ENCODE data around the gene ATP6AP1.
"Not testable (repeated sequence)": the region's sequence is repeated elsewhere in the genome, so short reads cannot be mapped to it uniquely, and the experiment has no call there.

The ATP6AP1 gene

DNA sequence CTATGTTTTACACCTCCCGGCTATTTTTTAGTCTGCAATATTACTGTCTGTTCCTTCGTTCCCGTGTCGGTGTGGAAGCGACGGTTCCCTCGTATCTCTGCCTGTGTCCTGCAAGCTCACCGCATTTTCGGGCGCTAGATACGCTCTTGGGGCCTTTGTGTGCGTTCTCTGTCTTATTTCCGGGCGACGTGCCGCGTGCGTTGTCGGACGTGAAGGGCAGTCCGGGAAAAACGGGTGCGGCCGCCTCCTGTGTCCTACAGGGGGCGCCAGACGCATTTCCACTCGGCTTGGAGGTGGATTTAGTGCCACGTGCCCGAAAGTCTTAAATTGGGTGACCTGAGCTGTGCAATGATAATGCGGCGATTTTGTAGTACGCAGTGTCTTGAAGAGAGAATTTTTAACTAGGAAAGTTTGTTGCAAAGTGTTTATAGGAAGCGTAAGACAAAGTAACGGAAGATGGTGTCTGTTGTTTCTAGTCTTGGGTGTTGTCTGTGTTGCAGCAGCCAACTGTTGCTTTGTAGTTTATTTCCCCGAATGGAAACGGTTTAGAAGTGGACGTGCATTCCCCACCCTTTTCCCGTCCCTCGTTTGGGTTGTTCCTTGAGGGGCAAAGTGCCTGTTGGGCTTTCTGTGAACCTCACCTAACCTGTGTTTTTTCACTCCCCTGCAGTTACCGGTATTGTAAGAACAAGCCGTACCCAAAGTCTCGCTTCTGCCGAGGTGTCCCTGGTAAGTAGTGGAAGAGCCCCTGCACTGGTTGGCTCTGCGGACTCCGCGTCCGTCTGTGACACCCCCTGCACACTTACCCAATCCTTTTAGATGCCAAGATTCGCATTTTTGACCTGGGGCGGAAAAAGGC lies 29.6 kb upstream of the ATP6AP1 start:
- peaks cover 12% of the 10 kb centered on the region for H3K36me3 ChIP-seq (ENCODE audit: low read length)
- H3K9ac ChIP-seq (ENCODE audit: low read length) = peak overlapping the region; percentile 99
- no peaks in the 10 kb centered on the region for H3K27me3 ChIP-seq (ENCODE audit: low read length)
- no peak overlapping the region for H2AFZ ChIP-seq (ENCODE audit: low read depth, low read length, severe bottlenecking)
- TF ChIP-seq, protein P1, sequence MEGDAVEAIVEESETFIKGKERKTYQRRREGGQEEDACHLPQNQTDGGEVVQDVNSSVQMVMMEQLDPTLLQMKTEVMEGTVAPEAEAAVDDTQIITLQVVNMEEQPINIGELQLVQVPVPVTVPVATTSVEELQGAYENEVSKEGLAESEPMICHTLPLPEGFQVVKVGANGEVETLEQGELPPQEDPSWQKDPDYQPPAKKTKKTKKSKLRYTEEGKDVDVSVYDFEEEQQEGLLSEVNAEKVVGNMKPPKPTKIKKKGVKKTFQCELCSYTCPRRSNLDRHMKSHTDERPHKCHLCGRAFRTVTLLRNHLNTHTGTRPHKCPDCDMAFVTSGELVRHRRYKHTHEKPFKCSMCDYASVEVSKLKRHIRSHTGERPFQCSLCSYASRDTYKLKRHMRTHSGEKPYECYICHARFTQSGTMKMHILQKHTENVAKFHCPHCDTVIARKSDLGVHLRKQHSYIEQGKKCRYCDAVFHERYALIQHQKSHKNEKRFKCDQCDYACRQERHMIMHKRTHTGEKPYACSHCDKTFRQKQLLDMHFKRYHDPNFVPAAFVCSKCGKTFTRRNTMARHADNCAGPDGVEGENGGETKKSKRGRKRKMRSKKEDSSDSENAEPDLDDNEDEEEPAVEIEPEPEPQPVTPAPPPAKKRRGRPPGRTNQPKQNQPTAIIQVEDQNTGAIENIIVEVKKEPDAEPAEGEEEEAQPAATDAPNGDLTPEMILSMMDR (IDR thresholded peaks at IDR 0.05; ENCODE audit: insufficient read depth, low read length, poor library complexity, severe bottlenecking) = peak; percentile 79
- no peak for TF ChIP-seq EZH2phosphoT487 (conservative IDR thresholded peaks at IDR 0.05; ENCODE audit: low read length)
- peak overlapping the region; percentile 93 for H3K27ac ChIP-seq (ENCODE audit: low read depth, low read length)
- H3K4me2 ChIP-seq (ENCODE audit: low read depth, low read length, poor library complexity, severe bottlenecking) = peak overlapping the region; percentile 98
- peak overlapping the region; percentile 92 for H3K4me3 ChIP-seq (ENCODE audit: insufficient read depth, low read length, poor library complexity, severe bottlenecking)
- peaks cover 45% of the 10 kb centered on the region for H3F3A ChIP-seq (ENCODE audit: insufficient read depth)
- peaks cover 10% of the 10 kb centered on the region; the same call in 1 of the 2 replicates for H3K79me2 ChIP-seq (ENCODE audit: insufficient read depth, low read length)
- no peaks in the 10 kb centered on the region for H3K9me3 ChIP-seq (ENCODE audit: insufficient read depth, low read length)
- H4K20me1 ChIP-seq (ENCODE audit: low read depth, low read length) = no peaks in the 10 kb centered on the region; the same call in 1 of the 2 replicates
- no peaks in the 10 kb centered on the region for H3K9me2 ChIP-seq (replicated peaks; ENCODE audit: insufficient read depth, low read length)

DNA sequence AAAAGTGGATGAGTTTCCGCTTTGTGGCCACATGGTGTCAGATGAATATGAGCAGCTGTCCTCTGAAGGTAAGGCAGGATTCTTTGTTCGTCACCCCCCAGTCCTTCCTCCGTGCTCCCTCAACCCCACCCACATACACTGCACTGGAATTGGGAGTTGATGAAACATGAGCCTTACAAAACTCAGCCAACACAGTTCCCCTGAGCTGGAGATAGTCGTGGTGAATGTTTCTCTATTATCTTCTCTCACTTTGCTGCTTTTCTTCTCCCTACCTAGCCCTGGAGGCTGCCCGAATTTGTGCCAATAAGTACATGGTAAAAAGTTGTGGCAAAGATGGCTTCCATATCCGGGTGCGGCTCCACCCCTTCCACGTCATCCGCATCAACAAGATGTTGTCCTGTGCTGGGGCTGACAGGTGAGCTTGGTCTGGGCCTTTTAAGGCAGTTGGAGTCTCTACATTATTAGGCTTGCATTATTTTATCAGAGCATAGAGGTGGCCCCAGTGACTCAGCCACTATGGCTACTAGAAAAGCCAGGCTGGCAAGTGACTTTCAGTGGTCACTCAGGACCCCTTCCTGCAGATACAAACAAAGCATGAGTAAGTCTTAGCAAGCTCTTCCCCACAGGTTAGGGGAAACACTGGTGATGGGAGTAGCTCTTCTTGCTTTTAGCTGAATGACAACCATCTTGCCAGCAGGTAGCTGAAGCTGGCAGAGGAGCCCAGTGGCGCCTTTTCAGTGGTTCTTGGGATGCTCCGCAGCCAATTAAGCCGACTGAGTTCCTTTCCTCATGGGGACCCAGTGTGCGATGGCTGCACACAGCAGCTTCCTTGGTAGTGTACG lies 28.7 kb upstream of the ATP6AP1 start:
- peak overlapping the region; percentile 93 for H3K27ac ChIP-seq (ENCODE audit: low read depth, low read length)
- H3K9me2 ChIP-seq (replicated peaks; ENCODE audit: insufficient read depth, low read length) = no peaks in the 10 kb centered on the region
- H3K36me3 ChIP-seq (ENCODE audit: low read length) = peaks cover 12% of the 10 kb centered on the region
- peak overlapping the region; percentile 98 for H3K4me2 ChIP-seq (ENCODE audit: low read depth, low read length, poor library complexity, severe bottlenecking)
- H3K9ac ChIP-seq (ENCODE audit: low read length) = peak overlapping the region; percentile 99
- no peak overlapping the region for H2AFZ ChIP-seq (ENCODE audit: low read depth, low read length, severe bottlenecking)
- peaks cover 45% of the 10 kb centered on the region for H3F3A ChIP-seq (ENCODE audit: insufficient read depth)
- no peaks in the 10 kb centered on the region; the same call in 1 of the 2 replicates for H4K20me1 ChIP-seq (ENCODE audit: low read depth, low read length)
- TF ChIP-seq, protein P1 (IDR thresholded peaks at IDR 0.05; ENCODE audit: insufficient read depth, low read length, poor library complexity, severe bottlenecking) = no peak
- TF ChIP-seq EZH2phosphoT487 (conservative IDR thresholded peaks at IDR 0.05; ENCODE audit: low read length) = no peak
- no peaks in the 10 kb centered on the region for H3K27me3 ChIP-seq (ENCODE audit: low read length)
- H3K79me2 ChIP-seq (ENCODE audit: insufficient read depth, low read length) = peaks cover 10% of the 10 kb centered on the region; the same call in 1 of the 2 replicates
- peak overlapping the region; percentile 92 for H3K4me3 ChIP-seq (ENCODE audit: insufficient read depth, low read length, poor library complexity, severe bottlenecking)
- H3K9me3 ChIP-seq (ENCODE audit: insufficient read depth, low read length) = no peaks in the 10 kb centered on the region

GRCh38 chrX:154400369-154400817 lies 28.1 kb upstream of the ATP6AP1 start:
- H3K79me2 ChIP-seq (ENCODE audit: insufficient read depth, low read length); H3K4me2 ChIP-seq (ENCODE audit: low read depth, low read length, poor library complexity, severe bottlenecking); H4K20me1 ChIP-seq (ENCODE audit: low read depth, low read length); H3K9me2 ChIP-seq (replicated peaks; ENCODE audit: insufficient read depth, low read length); H3K4me3 ChIP-seq (ENCODE audit: insufficient read depth, low read length, poor library complexity, severe bottlenecking); H3K9ac ChIP-seq (ENCODE audit: low read length); H2AFZ ChIP-seq (ENCODE audit: low read depth, low read length, severe bottlenecking); H3K9me3 ChIP-seq (ENCODE audit: insufficient read depth, low read length); H3K27ac ChIP-seq (ENCODE audit: low read depth, low read length); H3K27me3 ChIP-seq (ENCODE audit: low read length): not testable (repeated sequence)
- Histone ChIP-seq H3F3A (ENCODE audit: insufficient read depth) (peaks cover 45% of the 10 kb centered on the region), H3K36me3 (ENCODE audit: low read length) (peaks cover 12% of the 10 kb centered on the region)
